ENCODE results near the gene SMIM12.

The SMIM12 gene, protein sequence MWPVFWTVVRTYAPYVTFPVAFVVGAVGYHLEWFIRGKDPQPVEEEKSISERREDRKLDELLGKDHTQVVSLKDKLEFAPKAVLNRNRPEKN

DNA sequence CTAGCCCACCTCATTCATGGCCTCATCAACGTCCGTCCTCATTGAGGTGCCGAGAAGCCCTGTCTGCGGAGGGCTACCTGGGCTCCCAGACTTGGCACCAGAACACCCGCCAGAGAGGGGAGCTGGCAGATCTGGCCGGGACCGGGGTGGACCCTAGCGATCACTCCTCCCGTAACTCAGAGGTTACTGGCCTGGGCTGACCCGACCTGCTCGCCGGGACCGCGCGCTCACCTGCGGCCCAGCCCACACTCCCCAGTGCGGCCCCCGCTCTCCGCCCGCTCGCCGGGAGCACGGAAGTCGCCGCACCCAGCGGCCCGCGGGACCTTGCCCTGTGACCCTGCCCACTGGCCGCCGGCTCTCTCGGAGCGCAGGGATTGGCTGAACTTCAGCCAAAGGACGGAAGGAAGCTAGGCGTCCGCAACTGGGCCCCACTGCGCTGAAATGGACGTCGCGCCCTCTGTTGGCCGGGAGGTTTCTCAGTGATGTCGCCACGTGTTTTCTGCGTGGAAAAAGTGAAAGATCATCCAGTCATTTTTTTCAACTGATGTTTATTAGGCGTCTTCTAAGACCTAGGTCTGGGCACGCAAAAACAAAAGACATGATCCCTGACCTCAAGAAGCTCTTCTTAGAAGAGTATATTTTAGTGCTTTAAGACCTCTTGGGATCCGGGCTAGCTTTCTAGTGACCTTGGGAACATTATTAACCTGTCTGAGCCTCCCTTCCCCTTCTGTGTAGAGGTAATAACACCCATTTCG is at the start of gene SMIM12:
TSS of gene SMIM12 (minus strand) at position 304 of the 755 bp plus-strand sequence. CDS start 3,772 bp downstream, outside the sequence.
- DNase-seq (ENCODE audit: low read depth, low spot score): peak; percentile 79

DNA sequence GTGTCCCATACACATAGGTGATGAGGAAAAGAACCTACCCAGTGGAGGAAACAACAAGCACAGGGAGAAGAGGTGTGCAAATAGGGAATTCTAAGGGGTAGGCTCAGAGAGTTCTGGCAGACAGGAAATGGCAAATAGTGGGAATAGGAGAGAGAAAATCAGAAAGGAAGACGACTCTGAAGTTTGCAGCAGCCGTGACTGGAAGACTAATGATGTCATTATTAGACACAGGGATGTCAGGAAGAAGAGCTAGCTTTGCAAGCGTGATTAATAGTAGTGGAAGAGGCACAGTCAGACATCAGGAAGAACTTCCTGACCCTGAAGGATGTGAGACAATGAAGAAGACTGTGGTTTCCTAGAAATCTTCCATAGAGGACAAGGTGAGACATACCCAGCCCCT is 48.8 kb upstream of the SMIM12 start:
- DNase-seq (ENCODE audit: low read depth, low spot score): no peak

DNA sequence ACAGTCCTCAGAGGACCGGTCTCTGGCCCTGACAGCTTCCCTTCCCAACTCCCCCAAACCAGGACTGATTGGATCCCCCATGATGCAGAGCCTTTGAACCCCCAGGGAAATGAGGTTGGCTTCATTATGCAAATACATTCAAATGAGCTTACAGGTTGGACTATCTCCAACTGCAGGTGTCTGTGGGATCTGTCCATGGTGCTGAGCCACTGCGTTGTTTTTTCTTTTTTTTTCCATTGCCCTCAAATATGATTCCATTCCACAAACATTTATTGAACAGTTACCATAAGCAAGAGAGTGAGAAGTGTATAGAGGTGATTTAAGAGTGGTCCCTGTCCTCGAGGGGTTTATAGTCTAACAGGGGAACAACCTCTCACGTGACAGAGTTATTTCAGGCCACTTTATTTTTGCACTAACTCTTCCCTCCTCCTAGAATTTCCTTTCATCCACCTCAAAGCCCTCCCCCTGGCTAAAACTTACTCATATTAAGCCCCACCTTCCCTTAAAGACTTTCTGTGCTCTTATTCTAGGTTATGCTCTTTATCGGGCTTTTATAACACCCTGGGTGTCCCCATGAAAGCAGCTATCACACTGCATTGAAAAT is 48.0 kb upstream of the SMIM12 start:
- no peak for DNase-seq (ENCODE audit: low read depth, low spot score)

DNA sequence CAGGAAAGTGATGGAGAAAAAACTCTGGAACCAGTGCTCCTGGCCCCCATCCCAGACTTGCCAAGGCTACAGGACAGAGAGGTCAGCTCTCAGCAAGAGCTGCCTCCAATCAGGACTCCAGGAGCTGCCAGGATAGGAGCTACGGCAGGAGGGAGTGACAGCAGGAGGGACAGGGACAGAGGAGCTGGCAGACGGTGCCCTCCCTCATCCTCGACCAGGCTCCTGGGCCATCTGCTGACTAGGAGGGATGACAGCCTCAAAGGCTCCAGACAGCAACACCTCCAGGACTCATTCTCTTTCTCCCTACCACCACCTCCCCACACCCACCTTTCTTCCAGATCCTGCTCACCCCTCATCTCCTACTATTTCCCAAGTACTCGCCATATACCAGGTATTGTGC is 47.2 kb upstream of the SMIM12 start:
- no peak for DNase-seq (ENCODE audit: low read depth, low spot score)

DNA sequence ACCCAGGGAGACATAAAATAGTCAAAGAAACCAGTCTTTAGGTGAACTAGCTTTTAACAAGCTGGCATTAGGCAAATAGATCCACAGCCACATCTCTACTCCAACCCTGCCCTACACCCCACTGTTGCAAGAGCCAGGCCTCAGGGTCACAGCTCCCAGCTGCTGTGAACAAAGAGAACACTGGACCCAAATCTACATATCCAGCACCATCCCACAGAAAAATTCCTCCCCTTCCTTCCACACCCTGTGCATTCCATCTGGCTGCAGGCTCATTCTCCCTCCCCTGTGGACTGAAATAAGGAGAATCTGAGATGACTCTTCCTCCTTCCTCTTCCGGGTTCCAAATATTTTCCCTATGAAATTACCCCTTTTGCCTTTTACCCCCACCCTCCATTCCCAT is 46.7 kb upstream of the SMIM12 start:
- DNase-seq (ENCODE audit: low read depth, low spot score): no peak

DNA sequence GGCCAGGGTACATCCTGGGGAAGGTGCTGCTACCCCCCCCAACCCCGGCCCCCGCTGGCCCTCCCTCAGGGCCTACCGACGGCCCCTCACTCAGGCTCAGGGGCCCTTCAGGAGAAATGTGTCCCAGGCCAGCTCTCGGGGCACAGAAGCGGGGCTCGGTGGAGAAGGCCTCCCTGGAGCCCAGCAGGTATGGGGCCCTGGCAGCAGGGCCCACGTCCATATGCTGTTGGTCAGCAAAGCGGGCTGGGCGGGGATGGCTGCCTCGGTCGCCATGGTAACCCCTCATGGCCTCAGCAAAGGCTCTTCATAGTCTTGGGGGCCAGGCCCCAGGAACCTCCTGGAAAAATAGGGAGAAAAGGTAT is 45.5 kb upstream of the SMIM12 start:
- DNase-seq (ENCODE audit: low read depth, low spot score): no peak

DNA sequence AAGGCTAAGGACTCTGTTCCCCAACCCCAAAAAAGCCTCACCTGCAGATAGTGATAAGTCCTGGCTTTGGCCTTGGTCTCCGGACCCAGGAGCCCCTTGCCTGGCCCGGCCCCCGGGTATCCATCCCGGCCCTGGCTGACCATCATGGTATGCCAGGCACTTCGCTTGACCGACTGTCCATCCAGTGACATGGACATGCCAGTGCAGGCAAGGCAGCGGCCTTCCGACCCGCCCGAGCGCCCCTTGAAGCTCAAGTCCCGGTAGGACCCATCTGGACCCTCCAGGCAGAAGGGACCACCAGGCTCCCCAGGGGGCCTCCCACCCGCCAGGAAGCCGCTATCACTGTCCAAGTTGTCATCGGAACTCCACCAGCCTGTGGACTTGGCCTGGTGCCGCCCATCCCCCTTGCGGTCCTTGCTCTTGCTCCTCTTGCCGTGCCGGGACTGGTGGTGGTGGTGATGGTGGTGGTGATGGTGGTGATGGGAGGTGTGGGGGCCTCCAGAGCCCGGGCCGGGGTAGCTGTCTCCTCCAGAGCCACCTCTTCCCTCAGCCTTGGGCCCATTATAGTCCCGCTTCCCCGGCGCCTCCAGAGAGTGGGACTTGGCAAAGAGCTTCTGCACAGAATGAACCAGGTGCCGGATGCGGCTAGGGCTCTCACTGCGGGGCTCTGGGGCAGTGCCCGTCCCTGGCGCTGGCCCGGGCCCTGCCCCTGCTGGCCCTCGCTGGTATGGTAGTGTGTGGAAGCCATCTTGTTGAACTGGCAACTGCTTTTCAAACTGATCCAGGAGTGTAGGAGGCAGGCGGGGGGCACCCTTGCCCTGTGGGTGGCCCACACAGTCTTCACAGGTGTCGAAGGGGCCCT is 44.9 kb upstream of the SMIM12 start:
- no peak for DNase-seq (ENCODE audit: low read depth, low spot score)

DNA sequence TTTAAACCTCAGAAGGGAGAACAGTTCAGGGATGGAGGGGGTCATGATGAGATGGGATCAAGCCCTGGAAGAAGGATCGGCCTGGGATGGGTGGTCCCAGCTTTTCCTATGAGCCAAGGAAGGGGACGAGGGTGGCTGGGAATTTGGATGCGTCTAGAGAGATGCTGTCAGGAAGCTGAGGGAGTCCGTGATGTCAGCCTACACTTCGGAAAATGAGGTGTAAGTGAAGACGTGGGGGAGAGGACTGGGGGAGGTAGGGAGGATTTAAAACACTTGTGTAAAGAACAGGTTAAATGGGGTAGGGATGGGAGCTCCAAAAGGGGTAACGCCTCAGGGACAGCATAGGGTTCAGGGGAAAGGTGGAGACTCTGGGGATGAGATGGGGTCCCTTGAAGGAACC is 42.4 kb upstream of the SMIM12 start:
- DNase-seq (ENCODE audit: low read depth, low spot score): no peak

DNA sequence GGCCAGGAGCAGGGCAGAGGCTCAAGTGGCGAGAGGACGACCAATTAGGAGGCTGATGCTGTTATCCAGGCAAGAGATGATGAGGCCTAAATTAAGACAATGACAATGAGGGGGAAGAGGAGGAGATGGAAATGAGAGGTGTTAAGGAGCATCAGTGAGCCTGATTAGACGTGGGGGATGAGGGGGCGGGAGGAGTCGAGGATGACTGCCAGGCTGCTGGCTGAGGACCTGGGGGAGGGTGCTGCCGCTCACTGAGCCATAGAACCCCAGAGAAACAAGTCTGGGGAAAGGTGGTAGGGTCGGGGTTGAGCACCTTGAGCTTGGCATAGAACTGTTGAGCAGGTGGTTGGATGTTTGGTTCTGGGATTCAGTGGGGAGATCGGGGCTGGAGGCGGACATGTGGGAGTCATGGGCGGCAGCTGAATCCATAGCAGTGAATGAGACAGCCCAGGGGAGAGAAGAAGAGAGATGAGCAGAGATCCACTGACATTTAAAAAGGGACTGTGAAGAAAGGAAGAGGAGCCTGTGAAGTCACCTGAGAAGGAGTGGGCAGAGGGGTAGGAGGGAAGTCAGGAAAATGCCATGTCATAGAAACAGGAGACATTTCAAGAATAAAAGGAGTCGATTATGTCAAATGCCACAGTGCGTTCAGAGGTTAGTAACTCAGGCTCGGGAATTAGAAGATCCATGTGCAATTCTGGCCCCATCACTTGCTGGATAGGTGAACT is 41.4 kb upstream of the SMIM12 start:
- no peak for DNase-seq (ENCODE audit: low read depth, low spot score)

DNA sequence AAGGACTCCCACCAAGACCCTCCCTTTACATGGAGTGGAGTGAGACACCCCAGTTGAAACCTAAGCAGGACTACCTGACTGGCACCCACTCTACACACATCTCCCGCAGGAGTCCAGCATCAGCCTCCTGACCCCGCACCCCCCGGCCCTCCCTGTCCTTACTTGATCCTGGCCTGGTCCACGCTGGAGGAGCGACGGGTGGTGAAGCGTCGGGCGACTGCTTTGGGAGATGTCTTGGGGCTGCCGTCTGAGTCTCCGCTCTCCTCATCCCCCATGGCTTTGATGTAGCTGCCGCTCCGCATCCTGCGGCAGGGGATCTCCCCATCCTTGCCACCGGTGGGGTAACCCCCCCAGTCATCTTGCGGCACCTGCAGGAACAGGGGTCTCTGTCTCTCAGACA is 40.4 kb upstream of the SMIM12 start:
- DNase-seq (ENCODE audit: low read depth, low spot score): no peak

DNA sequence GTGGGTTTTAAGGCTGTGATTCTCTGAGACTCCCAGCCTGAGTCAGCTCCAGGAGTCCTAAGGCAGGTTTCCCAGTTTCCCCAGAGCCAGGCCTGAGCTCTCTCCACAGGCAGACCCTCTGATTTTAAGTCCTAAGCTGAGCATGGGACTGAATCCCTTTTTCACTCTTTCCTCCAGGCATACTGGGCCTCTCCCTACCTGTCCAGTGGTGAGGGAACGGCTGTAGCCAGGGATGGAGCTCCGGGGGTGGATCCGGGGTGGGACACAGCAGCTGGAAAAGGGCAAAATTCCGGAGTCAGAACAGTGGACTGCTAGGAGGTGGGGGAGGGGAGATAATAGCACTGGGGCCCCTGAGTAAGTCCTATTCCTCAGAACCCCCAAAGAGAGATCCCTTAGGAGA is 39.9 kb upstream of the SMIM12 start:
- no peak for DNase-seq (ENCODE audit: low read depth, low spot score)

DNA sequence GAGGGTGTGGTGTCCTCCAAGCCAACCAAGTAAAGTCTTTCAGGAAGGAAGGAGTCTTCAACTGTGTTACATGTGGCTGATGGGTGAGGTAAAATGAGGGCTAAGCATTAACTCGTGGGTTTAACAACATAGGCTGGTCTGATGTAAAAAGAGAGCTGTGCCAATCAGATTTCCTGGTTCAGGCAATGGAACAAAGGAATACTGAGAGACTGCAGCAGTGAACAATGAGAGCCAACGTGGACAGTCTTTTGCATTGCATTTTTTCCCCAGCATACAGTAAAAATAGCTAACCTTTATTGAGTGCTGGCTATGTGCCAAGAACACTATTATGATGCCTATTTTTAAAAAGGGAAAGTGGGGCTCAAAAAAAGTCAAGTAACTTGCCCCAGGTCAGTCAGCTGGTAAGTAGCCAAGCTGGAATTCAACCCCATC is 38.8 kb upstream of the SMIM12 start:
- no peak for DNase-seq (ENCODE audit: low read depth, low spot score)

DNA sequence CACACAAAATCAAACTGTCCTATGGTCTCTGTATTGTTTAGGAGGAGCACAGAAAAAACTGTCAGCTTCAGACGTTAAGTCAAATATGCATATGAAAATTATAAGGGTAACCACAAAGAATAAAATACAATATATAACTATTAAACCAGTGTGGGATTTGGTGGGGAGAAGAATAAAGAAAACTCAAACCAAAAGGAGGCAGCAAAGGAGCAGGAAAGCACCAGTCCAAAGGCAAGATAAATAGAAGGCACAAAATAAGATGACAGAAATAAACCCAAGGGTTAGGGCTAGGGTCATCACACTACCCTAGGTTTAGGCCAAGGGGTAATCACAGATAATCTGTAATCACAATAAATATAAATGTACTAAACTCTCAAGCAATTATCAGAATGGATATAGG is 37.1 kb upstream of the SMIM12 start:
- DNase-seq (ENCODE audit: low read depth, low spot score): no peak

DNA sequence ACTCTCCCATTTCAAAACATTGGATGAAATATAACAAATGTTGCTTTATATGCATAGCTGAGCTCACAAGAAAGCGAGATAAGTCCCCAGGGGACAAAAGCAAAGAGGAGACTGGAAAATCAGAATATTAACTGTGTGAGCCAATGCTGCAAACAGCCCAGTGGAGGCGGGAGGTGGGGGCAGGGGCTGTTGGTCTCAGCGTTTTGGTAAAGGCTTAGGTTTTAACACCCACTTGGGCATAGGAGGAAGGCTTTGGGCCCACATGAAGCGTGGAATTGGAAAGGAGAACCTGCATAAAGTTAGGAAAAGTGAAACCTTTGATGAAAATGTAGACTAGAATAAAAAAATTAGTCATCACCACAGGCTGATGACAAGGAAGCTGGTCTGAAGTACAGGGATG is 30.2 kb upstream of the SMIM12 start:
- DNase-seq (ENCODE audit: low read depth, low spot score): no peak

DNA sequence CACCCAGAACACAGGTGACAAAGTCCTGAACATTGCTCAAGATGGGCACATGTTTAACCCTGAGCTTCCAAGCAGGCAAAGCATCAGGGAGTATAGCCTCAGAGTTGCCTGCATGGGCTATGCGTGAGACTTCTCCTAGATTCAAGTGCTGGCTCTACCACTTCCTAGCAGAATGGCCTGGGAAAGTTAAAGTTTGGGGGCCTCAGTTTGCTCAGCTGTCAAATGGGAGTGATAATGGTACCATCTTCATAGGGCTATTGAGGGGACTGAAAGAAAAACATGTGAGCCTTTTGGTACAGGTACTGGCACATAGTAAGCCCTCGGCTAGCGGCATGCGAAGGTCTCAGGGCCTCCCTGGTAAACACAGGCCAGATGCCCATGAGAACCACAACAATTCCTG is 28.0 kb upstream of the SMIM12 start:
- DNase-seq (ENCODE audit: low read depth, low spot score): no peak

DNA sequence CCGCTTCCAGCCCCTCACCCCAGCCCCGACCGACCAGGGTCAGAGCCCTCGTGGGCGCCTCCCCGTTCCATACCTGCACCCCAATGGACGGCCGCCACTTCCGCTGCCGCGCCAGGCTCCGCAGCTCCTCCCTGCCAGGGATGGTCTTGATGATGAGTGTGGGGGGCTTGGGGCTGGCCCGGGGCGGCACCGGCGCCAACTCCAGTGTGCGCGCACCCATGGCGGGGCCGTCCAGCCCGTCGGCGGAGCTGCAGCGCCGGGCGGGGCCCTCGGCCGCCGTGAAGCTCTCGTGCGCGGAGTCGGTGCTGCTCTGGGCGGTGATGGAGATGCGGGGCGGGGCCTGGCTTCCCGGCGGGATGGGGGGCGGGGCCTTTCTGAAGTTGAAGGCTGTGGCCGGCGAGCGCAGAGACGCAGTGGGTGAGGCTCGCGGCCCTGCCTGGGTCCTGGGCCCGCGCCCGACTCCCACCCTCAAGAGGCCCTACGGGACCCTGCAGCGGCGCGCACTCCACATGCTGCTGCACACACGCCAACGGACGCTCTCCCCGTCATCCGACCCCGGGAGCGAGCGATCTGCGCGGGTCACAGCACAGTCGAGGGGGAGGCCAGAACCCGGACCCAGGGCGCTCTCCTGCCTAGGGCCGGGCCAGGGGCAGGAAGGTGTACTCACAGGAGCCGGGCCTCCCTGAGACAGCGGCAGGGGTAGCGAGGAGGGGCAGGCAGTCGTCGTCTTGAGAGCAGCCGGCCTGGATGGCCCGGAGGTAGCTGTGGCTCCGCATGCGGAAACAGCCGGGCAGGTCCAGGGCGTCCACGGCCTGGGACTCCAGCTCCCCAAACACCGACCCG is 26.1 kb upstream of the SMIM12 start:
- DNase-seq (ENCODE audit: low read depth, low spot score): no peak

DNA sequence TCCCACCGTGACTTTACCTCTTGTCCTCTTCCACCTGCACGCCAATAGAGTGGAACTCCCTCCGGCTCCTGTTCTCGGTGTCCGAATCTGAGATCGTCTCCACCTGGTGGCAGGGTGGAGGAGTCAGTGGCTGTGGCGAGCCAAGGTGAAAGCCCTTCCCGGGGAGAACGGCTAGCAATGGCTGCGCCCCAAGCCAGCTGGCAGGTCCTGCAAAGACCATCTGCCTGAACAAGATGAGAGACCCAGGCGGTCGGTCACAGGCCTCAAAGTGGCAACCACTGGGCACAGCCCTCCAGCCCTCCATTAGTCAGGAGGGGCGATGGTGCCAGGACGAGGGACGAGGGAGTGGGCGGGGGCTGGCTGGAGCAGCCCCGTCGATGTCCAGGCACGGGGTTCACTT is 25.4 kb upstream of the SMIM12 start:
- no peak for DNase-seq (ENCODE audit: low read depth, low spot score)

DNA sequence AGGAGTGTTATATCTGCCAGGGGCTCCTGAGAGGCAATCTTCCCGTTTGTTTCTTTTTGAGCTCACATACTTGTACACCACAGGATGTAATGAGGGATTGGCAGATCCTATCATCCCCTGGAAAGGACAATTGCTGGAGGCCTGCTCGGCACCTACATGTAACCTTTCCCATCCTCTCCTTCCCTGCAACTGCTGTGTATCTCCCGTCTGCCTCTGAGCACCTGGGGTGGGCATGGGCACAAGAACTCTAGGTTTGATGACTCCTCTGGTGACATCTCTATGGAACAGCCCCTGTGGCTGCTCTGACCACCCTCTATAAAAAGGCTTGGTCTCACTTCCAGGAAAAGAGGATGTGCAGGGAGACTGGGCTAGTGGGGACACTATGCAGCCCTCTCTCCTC is 25.0 kb upstream of the SMIM12 start:
- no peak for DNase-seq (ENCODE audit: low read depth, low spot score)

DNA sequence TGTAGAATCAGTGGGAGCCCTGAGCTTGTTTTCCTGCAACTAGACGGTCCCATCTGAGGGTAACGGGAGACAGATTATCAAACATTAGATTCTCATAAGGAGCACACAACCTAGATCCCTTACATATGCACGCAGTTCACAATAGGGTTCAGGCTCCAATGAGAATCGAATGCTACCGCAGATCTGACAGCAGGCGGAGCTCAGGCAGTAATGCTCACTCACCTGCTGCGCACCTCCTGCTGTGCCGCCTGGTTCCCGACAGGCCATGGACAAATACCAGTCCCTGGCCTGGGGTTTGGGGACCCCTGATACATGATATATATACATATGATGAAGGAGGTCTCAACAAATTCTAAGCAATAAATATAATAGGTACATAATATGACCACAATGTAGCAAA is 19.7 kb upstream of the SMIM12 start:
- no peak for DNase-seq (ENCODE audit: low read depth, low spot score)

DNA sequence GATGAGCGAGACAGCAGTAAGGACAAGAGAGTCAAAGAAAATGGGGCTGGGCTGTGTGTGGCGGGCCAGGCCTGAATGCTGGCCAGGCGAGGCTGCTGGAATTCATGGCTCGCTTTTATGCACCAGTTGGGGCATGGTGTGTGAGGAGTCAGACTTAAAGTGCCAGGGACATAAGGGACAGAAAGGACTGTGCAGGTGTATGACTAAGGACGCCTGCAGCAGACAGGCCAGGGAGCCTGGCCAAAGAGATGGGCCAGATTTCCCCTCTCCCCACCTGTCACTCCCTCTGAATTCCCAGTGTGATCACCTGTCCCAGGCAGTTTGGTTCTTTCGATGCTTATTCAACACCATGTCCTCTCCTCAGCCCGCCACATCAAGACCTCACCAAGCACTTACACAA is 16.9 kb upstream of the SMIM12 start:
- no peak for DNase-seq (ENCODE audit: low read depth, low spot score)

Measured in activated CD4-positive, CD25-positive, alpha-beta regulatory T cell treated with anti-CD3 and anti-CD28 coated beads, Interleukin-2, amount 50 U/mL, for 16 hours (primary cell).